ENCODE results near the gene PIM1. TPM values are rescaled to one million over a fixed set of nuclear protein-coding genes. Genes with fewer than 3 reads are reported as not detected.
A peak's percentile ranks its signal among the peaks of the same experiment; 100 is the strongest.

The PIM1 gene
- total RNA-seq, 4 donors from 2014 or later, result 5.0 to 23.0 (median 13.0) TPM

DNA sequence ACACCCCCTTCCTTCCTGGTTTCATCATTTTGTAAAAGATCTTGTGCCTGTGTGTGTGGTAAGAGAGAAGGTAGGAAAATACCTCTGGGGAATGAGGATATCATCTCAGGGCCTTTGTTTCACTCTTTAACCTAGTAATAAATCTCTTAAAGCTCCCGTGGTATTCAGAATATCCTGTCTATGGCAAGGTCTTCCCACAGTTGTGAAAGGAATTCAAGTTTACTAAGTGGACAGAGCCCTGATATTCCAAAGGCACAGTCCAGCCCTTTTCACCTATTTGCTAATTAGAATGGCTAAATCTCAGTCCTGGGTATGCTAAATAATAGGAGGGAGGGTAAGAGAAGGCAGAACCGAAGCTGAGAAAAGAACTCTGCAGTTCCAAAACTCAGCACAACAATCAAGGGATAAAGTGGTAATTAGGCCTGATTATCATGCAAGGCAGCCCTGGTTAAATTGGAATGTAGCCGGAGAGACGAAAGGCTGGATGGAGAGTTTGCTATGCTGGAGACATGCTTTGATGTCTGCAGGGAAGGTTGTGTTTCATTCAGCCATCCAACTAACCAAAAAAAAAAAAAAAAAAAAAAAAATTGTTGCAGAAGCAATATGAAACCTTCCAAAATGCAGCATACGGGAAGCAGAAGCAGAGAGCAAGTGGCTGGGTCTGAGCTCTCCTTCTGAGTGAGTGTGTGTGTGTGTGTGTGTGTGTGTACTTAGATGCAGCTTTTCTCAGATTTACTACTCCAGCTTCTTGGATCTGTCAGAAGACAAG lies 28.5 kb upstream of the PIM1 start:
- Histone ChIP-seq H3K27me3 (no peaks in the 10 kb centered on the region), H3K9me3 (no peaks in the 10 kb centered on the region), H3K4me1 (peaks cover 0 to 11% of the 10 kb centered on the region in 2 donors), H3K4me3 (no peak overlapping the region), H3K27ac (peak overlapping the region in 1 of 4 donors; percentile 50), H3K36me3 (no peaks in the 10 kb centered on the region)
- TF ChIP-seq, protein P1, sequence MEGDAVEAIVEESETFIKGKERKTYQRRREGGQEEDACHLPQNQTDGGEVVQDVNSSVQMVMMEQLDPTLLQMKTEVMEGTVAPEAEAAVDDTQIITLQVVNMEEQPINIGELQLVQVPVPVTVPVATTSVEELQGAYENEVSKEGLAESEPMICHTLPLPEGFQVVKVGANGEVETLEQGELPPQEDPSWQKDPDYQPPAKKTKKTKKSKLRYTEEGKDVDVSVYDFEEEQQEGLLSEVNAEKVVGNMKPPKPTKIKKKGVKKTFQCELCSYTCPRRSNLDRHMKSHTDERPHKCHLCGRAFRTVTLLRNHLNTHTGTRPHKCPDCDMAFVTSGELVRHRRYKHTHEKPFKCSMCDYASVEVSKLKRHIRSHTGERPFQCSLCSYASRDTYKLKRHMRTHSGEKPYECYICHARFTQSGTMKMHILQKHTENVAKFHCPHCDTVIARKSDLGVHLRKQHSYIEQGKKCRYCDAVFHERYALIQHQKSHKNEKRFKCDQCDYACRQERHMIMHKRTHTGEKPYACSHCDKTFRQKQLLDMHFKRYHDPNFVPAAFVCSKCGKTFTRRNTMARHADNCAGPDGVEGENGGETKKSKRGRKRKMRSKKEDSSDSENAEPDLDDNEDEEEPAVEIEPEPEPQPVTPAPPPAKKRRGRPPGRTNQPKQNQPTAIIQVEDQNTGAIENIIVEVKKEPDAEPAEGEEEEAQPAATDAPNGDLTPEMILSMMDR (IDR thresholded peaks at IDR 0.05 in 4 of 5, conservative IDR thresholded peaks at IDR 0.05 in 1 of 5), result no peak
- no peak for TF ChIP-seq POLR2A (IDR thresholded peaks at IDR 0.05)
- no peak for DNase-seq
- in situ Hi-C loops (cut with MboI; ENCODE audit: low sequenced_read_pairs in 4 of 4) (no loop called here), intact Hi-C loops (cut with DNase I; ENCODE audit: low total_unique reads) (no loop called here)
- no peak for ATAC-seq

DNA sequence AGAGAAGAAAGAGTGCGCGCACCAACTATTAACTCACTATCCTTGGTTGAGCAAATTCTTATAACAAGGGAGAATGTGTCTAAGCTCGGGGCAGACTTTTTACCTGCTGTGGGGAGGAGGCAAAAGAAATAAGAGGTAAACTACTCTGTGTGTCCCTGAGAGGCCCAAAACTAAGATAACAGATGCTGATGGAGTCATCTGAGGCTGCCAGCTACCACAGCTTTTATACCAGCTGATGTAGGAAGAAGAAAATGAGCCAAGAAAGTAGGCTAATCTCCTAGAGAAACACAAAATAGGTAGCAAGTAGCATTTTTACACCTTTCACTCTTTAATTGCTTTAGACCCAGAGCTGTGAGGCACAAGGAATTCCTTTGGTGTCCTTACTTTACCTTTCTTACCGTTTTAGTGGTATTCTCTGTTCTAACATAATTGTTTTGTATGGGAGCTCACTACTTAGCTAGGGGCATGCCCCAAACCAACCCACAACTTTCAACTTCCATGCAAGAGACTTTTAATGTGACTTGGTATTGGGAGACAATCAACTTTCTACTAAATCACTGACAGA lies 27.8 kb upstream of the PIM1 start:
- TF ChIP-seq, protein P1 (IDR thresholded peaks at IDR 0.05 in 4 of 5, conservative IDR thresholded peaks at IDR 0.05 in 1 of 5), result no peak
- TF ChIP-seq POLR2A (IDR thresholded peaks at IDR 0.05), result no peak
- H3K27me3 ChIP-seq, result no peaks in the 10 kb centered on the region
- H3K27ac ChIP-seq, result peak overlapping the region in 1 of 4 donors; percentile 7
- intact Hi-C loops (cut with DNase I; ENCODE audit: low total_unique reads) (no loop called here), in situ Hi-C loops (cut with MboI; ENCODE audit: low sequenced_read_pairs in 4 of 4) (no loop called here)
- H3K4me1 ChIP-seq, result peaks cover 0 to 11% of the 10 kb centered on the region in 2 donors
- ATAC-seq (no peak), DNase-seq (no peak)
- H3K4me3 ChIP-seq, result no peak overlapping the region
- H3K36me3 ChIP-seq, result no peaks in the 10 kb centered on the region
- no peaks in the 10 kb centered on the region for H3K9me3 ChIP-seq

DNA sequence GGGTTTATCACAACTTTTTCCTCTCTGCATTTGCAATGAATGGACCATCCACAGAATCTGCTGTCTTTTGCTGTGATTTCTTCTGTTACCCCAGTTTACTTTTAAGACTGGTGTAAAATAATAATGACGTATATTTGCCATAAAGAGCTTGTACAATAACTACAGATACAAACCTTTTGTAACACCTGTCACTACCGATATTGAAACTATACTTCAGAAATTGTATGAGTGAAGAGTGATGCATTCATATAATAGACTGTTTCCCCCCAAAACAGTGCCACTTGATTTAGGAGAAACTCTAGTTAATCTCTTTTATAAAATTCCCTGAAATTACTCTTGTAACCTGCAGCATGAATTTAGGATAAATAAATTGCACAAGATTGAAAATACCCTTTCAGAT lies 26.4 kb upstream of the PIM1 start:
- intact Hi-C loops (cut with DNase I; ENCODE audit: low total_unique reads) (no loop called here), in situ Hi-C loops (cut with MboI; ENCODE audit: low sequenced_read_pairs in 4 of 4) (no loop called here)
- no peak overlapping the region for H3K4me3 ChIP-seq
- no peak for TF ChIP-seq POLR2A (IDR thresholded peaks at IDR 0.05)
- TF ChIP-seq, protein P1 (IDR thresholded peaks at IDR 0.05 in 4 of 5, conservative IDR thresholded peaks at IDR 0.05 in 1 of 5), result no peak
- H3K36me3 ChIP-seq, result no peaks in the 10 kb centered on the region
- H3K9me3 ChIP-seq, result no peaks in the 10 kb centered on the region
- ATAC-seq (no peak), DNase-seq (no peak)
- H3K27ac ChIP-seq, result no peak overlapping the region
- peaks cover 0 to 11% of the 10 kb centered on the region in 2 donors for H3K4me1 ChIP-seq
- H3K27me3 ChIP-seq, result no peaks in the 10 kb centered on the region

DNA sequence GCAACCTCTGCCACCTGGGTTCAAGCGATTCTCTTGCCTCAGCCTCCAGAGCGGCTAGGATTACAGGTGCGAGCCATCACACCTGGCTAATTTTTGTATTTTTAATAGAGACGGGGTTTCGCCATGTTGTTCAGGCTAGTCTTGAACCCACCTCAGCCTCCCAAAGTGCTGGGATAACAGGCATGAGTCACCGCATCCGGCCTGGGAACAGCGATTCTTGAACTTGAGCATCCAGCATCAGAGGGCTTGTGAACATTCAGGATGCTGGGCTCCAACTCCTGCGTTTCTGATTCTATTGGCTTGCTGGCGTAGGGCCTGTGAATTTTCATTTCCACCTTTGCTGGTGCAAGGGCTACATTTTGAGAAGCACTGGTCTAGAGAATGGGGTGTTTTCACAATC lies 24.5 kb upstream of the PIM1 start:
- Histone ChIP-seq H3K4me3 (no peak overlapping the region), H3K36me3 (no peaks in the 10 kb centered on the region), H3K9me3 (no peaks in the 10 kb centered on the region), H3K4me1 (peaks cover 0 to 11% of the 10 kb centered on the region in 2 donors), H3K27ac (no peak overlapping the region), H3K27me3 (no peaks in the 10 kb centered on the region)
- in situ Hi-C loops (cut with MboI; ENCODE audit: low sequenced_read_pairs in 4 of 4) (no loop called here), intact Hi-C loops (cut with DNase I; ENCODE audit: low total_unique reads) (no loop called here)
- ATAC-seq, result no peak
- TF ChIP-seq, protein P1 (IDR thresholded peaks at IDR 0.05 in 4 of 5, conservative IDR thresholded peaks at IDR 0.05 in 1 of 5), result no peak
- TF ChIP-seq POLR2A (IDR thresholded peaks at IDR 0.05), result no peak
- DNase-seq, result no peak

Measured in gastrocnemius medialis (tissue), 4 donors.